Fibroblast of the aortic adventitia (primary cell): ENCODE measurements around the gene RGL4. TPM values are rescaled to one million over a fixed set of nuclear protein-coding genes. Genes with fewer than 3 reads are reported as not detected.
"Not testable (repeated sequence)": the region's sequence is repeated elsewhere in the genome, so short reads cannot be mapped to it uniquely, and the experiment has no call there.

Source experiments
- DNase-seq: peaks from one replicate; pipeline ENCODE4 v3.0.0-alpha.2; 2010; ENCODE audit warnings: low read depth
- H3K4me3 ChIP-seq: 2 replicates; pipeline ENCODE4 v1.5.1; 2011; ENCODE audit warnings: low read depth, mild to moderate bottlenecking, control low read depth, low read length, moderate library complexity
- CTCF ChIP-seq: IDR thresholded peaks from 2 replicates; pipeline ENCODE4 v1.5.1; 2011; ENCODE audit warnings: mild to moderate bottlenecking, low read length, control low read depth, inconsistent platforms; ENCODE audit not compliant: insufficient read depth
- total RNA-seq: library from RNA; depleted of rRNA; stranded (reverse); fragments of >200 nt; gene quantifications from 2 replicates; pipeline ENCODE4 v1.2.3, GENCODE V29; 2012; ENCODE audit warnings: low replicate concordance

The RGL4 gene
- total RNA-seq, 1 donor: not detected

DNA sequence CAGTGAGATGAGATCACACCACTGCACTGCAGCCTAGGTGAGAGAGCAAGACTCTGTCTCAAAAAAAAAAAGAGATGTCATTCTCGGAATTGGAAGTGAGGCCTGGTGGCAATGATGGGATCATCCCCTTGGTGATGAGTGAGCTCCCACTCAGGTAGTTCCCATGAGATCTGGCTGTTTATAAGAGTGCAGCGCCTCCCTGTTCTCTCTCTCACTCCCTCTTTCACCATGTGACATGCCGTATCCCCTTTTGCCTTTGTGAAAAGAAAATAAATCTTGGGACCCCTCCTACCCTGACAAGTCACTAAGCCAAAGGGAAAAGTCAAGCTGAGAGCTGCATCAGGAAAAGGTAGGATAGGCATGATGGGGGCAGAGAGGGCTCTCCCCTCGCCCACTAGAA is 31.3 kb downstream of the RGL4 start:
- no peak for TF ChIP-seq CTCF
- H3K4me3 ChIP-seq: no peak overlapping the region
- no peak for DNase-seq

GRCh38 chr22:23722724-23723123 is 31.9 kb downstream of the RGL4 start:
- no peak for DNase-seq
- no peak for TF ChIP-seq CTCF
- no peak overlapping the region for H3K4me3 ChIP-seq

DNA sequence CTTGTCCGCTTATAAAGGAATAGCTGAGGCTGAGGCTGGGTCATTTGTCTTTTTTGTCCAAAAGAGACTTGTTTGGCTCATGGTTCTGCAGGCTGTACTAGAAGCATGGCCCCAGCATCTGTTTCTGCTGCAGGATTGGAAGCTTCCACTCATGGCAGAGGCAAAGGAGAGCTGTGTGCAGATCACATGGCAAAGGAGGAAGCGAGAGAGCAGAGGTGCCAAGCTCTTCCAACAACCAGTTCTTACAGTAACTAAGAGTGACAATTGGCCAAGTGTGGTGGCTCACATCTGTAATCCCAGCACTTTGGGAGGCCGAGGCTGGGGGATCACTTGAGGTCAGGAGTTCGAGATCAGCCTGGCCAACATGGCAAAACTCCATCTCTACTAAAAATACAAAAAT is 37.3 kb downstream of the RGL4 start:
- not testable (repeated sequence) for DNase-seq, H3K4me3 ChIP-seq

DNA sequence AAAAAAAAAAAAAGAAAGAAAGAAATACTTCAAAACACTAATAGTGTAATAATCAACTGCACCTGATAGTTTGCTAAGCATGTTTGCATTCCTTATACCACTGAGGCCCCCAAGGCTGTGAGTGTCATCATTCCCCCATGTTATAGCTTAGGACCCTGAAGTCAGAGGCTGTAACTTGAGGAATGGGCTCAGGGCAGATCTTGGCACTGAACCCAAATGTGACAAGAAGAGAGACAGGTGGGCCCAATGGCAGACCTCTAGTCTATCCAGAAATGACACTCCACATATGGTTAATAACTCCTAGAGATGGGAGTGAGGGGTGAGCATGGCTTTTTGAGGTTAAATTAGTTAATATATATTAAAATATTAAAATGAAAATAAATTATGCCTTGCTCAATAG is 46.9 kb downstream of the RGL4 start:
- DNase-seq: no peak
- H3K4me3 ChIP-seq: no peak overlapping the region
- no peak for TF ChIP-seq CTCF

DNA sequence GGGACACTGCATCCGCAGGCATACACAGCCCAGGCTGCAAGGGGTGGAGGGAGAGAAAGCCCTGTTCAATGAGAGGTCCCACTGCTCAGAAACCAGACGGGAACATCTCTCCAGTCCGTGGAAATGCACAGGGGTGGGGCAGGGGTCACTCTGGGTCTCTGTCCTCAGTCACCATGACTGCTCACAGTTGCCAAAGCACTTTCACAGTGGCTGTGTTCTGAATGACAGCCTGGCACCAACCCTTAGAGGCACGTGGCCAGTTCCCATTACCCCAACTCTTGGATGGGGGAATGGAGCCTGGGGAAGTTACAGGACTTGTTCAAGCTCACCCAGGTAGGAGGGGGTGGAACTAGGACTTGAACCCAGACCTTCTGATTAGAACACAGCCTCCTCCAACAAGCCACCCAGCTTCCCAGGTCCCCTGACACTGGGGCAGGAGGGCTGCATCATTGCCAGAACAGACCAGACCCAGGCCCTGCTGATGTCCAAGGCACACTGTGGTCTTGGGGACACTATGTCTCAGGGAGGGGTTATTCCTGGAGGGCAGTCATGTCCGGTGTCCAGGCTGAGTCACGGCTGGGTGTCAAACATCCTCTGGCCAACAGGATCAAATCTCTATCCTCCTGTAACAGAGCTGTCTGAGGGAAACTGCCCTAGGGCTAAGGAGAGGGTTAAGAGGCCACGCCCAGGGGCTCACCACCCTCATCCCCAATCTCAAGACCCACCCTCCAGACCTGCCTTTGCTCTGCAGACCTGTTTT is 51.9 kb downstream of the RGL4 start:
- H3K4me3 ChIP-seq: no peak overlapping the region
- no peak for TF ChIP-seq CTCF
- no peak for DNase-seq

DNA sequence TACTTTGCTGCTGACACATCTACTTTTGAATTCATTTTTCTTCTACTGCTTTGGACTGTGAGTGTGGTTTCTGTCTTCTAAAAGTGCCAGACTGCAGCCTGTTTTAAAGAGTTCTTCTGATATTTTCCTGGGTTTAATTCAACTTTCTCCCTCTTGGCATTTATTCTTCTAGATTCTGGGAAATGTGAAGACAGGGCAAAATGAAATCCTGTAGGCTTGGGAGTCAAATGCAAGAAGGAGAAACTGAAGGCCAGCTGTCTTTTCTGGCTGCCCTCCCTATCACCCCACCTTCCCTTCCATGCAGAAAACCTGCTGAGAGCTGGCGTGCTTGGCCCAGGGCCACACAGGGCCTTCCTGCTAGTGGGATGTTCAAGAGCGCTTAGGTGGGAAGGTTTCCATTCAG is 52.5 kb downstream of the RGL4 start:
- peak; percentile 84 for DNase-seq
- H3K4me3 ChIP-seq: no peak overlapping the region
- TF ChIP-seq CTCF: no peak

GRCh38 chr22:23744001-23744400 is 53.2 kb downstream of the RGL4 start:
- no peak overlapping the region for H3K4me3 ChIP-seq
- TF ChIP-seq CTCF: no peak

More at GRCh38 chr22:23744001-23744400, 53.2 kb downstream of the RGL4 start:
- DNase-seq: no peak
